GM18499 (cell line): Measurements from ENCODE around the gene C1GALT1.
A peak's percentile ranks its signal among the peaks of the same experiment; 100 is the strongest.
"Not testable (repeated sequence)": the region's sequence is repeated elsewhere in the genome, so short reads cannot be mapped to it uniquely, and the experiment has no call there.

Source experiments
- ATAC-seq: cut with Tn5 transposase; IDR thresholded peaks from one replicate; pipeline ENCODE4 v1.9.1; 2021; ENCODE audit warnings: moderate number of reproducible peaks; ENCODE audit not compliant: insufficient read depth, unreplicated experiment

C1GALT1 gene

GRCh38 chr7:7166318-7166717, 16.0 kb upstream of the C1GALT1 start:
- ATAC-seq = no peak

- no peak for ATAC-seq
These were observed 13.0 kb upstream of the C1GALT1 start for GRCh38 chr7:7169296-7169695.

DNA sequence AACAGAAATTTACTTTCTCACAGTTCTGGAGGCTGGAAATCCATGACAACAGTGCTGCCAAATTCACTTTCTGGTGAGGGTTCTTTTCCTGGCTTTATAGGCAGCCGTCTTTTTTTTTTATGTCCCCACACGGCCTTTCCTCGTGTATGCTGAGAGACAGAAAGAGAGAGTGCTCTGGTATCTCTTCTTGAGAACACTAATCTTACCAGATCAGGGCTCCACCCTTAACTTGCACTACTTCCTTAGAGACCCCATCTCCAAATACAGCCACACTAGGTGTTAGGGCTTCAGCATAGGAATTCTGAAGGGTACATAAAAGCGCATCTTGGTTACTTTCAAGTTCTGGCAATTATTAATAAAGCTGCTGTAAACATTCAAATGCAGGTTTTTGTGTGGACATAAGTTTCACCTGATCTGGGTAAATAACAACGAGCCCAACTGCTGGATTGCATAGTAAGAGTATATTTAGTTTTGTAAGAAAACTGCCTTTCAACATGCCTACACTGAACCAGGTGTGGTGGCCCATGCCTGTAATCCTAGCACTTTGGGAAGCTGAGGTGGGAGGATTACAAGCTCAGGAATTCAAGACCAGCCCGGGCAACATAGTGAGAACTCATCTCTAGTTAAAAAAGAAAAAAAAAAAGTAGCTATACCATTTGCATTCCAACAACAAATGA, 8.2 kb upstream of the C1GALT1 start:
- no peak for ATAC-seq

DNA sequence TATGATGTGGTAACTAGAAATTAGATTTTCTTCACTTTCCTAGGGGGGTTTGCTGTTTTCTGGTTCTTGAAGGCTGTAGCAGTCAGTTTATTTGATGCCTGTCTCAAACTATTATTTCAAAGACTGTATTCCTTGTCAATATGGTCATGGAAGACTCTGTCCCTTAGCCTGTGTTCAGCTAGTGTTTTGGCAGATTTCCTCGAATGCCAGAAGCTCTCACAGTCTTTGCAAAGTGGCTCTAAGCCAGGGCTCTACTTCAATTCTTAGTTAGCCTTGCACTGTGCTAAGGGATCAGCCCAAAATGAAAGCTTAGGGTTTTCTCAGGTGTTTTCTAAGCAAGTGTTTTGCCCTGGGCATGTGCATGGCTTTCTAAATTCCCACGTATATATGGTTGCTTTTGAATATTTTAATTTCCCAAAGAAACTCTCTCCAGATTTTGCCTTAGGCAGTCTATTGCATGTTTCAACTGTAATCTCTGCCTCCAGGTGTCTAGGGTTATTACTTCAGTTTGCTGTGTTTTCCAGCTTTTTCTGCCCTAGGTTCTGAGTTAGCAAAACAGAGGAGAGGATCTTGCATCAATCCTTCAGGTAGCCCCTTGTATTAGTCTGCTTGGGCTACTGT, 7.2 kb upstream of the C1GALT1 start:
- ATAC-seq = no peak

GRCh38 chr7:7176406-7177043, 5.8 kb upstream of the C1GALT1 start:
- ATAC-seq = no peak

- ATAC-seq = no peak
These were observed 5.3 kb upstream of the C1GALT1 start for GRCh38 chr7:7177044-7177517.

DNA sequence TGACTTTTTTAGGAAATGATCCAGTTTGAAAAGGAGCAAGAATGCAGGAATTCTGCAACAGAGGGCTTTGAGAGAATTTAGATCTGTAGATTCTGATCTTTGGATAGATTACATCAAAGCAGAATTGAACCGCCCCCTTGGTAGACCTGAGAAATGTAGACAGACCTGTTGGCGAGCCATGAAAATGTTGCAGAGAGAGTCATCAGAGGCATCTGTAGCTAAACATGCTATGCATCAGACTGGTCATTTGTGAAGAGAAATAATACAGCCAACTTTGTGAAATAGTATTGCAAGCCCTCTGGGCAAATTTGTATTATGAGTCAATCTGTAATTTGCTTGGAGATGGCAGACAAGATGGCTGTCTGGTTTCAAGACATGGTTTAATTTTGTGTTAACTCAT, 4.3 kb upstream of the C1GALT1 start:
- no peak for ATAC-seq

GRCh38 chr7:7178906-7179305, 3.4 kb upstream of the C1GALT1 start:
- ATAC-seq = no peak

DNA sequence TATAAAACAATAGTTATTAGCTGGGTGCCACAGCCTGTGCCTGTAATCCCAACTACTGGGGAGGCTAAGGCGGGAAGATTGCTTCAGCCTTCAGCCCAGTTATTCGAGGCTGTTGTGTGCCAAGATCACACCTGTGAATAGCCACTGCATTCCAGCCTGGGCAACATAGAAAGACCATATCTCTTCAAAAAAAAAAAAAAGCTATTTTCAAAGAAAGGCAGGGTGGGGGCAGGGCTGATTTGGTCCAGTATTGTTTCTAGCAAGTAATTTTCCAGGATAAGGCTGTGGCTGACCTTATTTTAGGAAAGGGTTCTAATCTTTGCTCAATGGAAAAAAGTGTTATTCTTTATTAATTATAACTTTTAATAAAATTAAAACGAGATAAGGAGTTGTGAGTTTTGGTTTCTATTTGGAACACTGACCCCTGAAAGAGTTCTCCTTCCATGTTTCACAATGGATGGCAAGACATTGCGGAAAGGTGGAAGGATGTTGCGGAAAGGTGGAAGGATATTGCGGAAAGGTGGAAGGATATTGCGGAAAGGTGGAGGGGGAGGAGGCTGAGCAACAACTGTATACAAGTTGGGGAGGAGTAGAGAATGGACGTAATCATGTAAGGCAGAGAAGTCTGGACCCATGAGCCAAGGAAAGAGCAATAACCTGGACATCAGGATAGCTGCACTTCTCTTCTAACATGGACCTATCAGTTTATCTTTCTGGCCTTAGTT, 1.5 kb upstream of the C1GALT1 start:
- ATAC-seq = no peak

- ATAC-seq = peak; percentile 34
These were observed 707 bp upstream of the C1GALT1 start for GRCh38 chr7:7181519-7182155.

- no peak for ATAC-seq
These were observed 905 bp downstream of the C1GALT1 start for GRCh38 chr7:7183061-7183837.

- ATAC-seq = no peak
These were observed 1.6 kb downstream of the C1GALT1 start for GRCh38 chr7:7183838-7184463.

DNA sequence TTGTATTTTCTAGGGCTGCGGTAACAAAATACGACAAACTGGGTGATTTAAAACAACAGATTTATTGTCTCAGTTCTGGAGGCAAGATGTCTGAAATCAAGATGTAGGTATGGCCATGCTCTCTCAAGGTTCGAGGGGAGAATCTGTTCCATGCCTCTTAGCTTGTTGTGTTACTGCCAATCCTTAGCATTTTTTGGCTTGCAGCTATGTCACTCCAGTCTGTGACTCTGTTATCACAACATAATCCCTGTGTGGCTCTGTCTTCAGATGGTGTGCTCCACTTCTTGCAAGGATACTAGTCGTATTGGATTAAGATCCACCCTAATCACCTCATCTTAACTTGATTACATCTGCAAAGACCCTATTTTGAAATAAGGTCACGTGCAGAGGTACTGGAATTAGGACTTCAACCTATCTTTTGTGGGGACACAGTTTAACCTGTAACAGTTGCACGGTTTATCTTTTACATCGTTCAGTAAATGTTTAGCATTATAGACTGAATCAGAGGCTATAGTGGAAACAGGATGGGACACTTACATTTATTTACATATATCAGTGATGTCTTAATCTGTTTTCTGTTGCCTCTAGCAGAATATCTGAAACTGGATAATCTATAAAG, 3.1 kb downstream of the C1GALT1 start:
- ATAC-seq = no peak

- no peak for ATAC-seq
These were observed 5.7 kb downstream of the C1GALT1 start for GRCh38 chr7:7188091-7188490.

DNA sequence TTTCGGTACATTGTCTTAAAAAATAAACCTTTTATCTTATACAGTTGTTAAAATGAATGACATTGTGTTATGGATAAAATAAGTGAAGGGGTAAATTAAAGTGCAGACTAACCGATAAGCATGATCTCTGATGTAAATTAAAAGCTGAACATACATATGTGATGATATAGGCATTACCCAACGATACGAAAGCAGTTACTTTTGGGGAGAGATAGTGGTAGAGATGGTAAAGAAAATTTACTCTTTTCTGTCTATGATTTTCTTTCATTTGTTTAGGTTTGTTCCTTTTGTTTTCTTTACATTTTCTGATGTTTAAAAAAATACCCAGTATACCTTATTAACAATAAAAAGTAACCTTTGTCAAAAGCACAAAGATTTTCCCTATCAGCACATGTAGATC, 6.4 kb downstream of the C1GALT1 start:
- no peak for ATAC-seq

GRCh38 chr7:7190142-7190541, 7.8 kb downstream of the C1GALT1 start:
- no peak for ATAC-seq

GRCh38 chr7:7191137-7191536, 8.8 kb downstream of the C1GALT1 start:
- ATAC-seq = no peak

DNA sequence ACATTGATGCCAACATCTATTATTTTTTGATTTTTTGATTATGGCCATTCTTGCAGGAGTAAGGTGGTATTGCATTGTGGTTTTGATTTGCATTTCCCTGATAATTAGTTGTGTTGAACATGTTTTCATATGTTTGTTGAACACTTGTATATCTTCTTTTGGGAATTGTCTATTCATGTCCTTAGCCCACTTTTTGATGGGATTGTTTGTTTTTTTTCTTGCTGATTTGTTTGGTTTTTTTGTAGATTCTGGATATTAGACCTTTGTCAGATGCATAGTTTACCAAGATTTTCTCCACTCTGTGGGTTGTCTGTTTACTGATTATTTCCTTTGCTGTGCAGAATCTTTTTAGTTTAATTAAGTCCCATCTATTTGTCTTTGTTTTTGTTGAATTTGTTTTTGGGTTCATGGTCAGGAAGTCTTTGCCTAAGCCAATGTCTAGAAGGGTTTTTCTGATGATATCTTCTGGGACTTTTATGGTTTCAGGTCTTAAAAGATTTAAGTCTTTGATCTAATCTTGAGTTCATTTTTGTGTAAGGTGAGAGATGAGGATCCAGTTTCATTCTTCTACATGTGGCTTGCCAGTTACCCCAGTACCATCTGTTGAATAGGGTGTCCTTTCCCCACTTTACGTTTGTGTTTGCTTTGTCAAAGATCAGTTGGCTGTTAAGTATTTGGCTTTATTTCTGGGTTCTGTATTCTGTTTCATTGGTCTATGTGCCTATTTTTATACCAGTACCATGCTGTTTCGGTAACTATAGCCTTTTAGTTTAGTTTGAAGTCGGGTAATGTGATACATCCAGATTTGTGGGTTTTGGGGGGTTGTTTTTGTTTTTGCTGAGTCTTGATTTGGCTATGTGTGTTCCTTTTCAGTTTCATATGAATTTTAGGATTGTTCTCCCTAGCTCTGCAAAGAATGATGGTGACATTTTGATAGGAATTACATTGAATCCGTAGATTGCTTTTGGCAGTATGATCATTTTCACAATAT, 10.7 kb downstream of the C1GALT1 start:
- not testable (repeated sequence) for ATAC-seq
